NB4 (cell line): Measurements from ENCODE around the gene CCDC85C.

ENCODE experiments used
- DNase-seq: peaks from one replicate; pipeline ENCODE4 v3.0.0; 2010; ENCODE audit warnings: low read depth
- H3K4me3 ChIP-seq: one replicate; pipeline ENCODE4 v1.5.1; 2011; ENCODE audit warnings: mild to moderate bottlenecking, low read depth, low read length, moderate library complexity
- MYC ChIP-seq: IDR thresholded peaks from 2 replicates; pipeline ENCODE4 v1.6.1; 2011; ENCODE audit warnings: low read depth, low read length
- POLR2A ChIP-seq: IDR thresholded peaks from 2 replicates; pipeline ENCODE4 v1.6.1; 2011; ENCODE audit warnings: mild to moderate bottlenecking; ENCODE audit not compliant: insufficient read length; ENCODE audit errors: extremely low read depth
- TF ChIP-seq, protein P1 (sequence below): IDR thresholded peaks from 2 replicates; pipeline ENCODE4 v1.6.1; 2011; ENCODE audit warnings: low read depth, low read length
- TF ChIP-seq, protein P2 (sequence below): IDR thresholded peaks from one replicate; pipeline ENCODE4 v1.5.1; 2012; ENCODE audit warnings: low read depth, low read length

Gene CCDC85C

DNA sequence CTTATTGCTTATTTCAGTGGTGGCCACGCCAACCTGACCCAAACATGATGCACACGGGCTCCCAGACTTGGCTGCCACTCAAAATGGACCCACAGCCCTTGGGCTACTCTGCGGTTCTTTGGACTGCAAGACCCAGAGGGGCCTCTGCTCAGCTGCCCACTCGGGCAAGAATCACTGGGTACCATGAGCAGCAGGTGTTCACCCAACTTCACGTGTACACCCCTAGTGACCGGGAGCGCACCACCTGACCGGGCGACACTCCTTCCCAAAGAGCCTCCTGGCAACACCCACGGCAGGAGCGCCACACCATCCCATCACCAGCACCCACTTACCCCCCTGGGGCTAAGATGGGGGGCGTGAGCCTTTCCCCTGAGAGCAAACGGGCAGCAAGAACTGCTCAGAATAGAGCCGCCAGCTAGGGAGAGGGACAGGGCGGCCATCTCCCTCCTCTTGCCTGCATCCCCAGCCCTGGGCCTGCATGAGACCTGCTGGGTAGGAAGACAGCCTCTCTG, 90.8 kb downstream of the CCDC85C start:
- TF ChIP-seq, protein P1, sequence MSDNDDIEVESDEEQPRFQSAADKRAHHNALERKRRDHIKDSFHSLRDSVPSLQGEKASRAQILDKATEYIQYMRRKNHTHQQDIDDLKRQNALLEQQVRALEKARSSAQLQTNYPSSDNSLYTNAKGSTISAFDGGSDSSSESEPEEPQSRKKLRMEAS = no peak
- TF ChIP-seq POLR2A (no peak), MYC (no peak)
- TF ChIP-seq, protein P2, sequence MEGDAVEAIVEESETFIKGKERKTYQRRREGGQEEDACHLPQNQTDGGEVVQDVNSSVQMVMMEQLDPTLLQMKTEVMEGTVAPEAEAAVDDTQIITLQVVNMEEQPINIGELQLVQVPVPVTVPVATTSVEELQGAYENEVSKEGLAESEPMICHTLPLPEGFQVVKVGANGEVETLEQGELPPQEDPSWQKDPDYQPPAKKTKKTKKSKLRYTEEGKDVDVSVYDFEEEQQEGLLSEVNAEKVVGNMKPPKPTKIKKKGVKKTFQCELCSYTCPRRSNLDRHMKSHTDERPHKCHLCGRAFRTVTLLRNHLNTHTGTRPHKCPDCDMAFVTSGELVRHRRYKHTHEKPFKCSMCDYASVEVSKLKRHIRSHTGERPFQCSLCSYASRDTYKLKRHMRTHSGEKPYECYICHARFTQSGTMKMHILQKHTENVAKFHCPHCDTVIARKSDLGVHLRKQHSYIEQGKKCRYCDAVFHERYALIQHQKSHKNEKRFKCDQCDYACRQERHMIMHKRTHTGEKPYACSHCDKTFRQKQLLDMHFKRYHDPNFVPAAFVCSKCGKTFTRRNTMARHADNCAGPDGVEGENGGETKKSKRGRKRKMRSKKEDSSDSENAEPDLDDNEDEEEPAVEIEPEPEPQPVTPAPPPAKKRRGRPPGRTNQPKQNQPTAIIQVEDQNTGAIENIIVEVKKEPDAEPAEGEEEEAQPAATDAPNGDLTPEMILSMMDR = no peak
- no peak overlapping the region for H3K4me3 ChIP-seq
- DNase-seq = no peak

DNA sequence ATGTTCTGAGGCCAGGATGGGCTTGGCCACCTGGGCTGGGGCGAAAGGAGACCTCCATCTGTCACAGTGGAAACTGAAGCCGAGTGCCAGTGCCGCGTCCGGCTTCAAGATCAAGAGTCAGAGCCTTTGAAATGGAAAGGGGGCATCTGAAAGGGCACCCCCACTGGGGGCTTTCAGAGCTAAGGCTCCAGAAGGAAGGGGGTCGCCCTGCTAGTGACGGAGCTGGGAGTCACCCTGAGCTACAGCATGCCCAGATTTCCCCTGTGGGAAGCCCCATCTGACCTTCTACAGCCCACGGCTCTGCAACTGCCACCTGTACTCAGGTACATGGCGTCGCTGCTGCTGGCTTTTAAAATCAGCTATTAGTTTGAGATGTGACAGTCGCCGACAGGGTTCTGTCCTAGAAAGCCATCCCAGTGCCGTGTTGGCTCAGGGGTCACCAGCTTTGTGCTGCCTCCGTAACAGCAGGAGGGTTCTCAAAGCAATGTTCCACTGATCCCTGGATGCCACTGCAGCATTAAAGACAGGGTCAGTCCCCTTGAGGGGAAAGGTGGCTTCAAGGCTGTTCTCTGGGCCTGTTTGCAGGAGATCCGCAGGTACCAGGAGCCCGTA, 91.3 kb downstream of the CCDC85C start:
- DNase-seq = no peak
- TF ChIP-seq, protein P1 = no peak
- TF ChIP-seq POLR2A (no peak), MYC (no peak)
- TF ChIP-seq, protein P2 = no peak
- H3K4me3 ChIP-seq = no peak overlapping the region

DNA sequence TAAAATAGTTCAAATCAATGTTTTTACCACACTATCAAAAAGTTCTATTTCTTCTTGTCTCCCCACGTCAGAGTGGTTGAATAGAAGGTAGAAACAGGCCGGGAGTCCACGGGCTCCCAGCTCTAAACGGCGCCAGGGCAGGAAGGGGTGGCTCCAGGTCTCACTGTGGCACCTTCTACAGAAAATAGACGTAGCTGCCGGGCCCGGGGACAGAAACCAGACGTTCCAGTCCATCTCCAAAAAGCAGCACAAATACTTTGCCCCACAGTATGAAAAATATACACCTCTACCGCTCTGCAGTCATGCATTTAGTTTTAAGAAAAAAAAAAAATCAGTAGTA, 91.9 kb downstream of the CCDC85C start:
- no peak overlapping the region for H3K4me3 ChIP-seq
- no peak for DNase-seq
- TF ChIP-seq, protein P2 = no peak
- no peak for TF ChIP-seq MYC
- no peak for TF ChIP-seq POLR2A
- TF ChIP-seq, protein P1 = no peak

DNA sequence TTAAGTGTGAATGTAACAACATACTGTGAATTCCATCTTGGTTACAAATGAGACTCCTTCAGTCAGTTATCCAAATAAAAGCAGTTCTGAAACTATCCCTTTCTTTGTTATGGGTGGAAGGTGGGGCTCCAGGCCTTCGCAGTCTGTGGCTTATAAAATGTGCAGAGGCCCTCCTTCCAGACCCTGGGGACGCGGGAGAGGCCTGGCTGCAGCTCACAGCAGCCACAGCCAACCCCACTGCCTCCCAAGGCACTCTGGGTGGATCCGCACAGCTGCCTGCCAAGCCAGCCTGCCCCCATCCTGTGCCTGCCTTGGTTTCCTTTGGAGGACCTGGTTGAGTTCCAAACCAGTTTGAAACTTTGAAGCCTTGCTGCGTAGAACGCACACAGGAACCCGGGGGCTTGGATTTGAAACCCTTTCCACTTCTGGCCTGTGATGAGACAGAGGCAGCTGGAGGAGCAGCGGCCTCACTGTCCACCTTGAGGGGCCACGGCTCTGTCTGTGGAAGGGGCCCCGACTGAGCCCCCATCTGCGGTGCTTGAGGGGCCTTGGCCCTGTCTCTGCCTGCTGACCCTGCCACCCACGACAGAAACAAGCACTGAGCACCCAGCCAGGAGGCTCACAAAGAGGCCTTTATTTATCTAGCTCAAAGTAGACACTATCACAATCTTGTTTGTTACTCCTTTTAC, 92.4 kb downstream of the CCDC85C start:
- no peak overlapping the region for H3K4me3 ChIP-seq
- TF ChIP-seq, protein P2 = no peak
- TF ChIP-seq, protein P1 = no peak
- TF ChIP-seq POLR2A = no peak
- TF ChIP-seq MYC = no peak
- no peak for DNase-seq

DNA sequence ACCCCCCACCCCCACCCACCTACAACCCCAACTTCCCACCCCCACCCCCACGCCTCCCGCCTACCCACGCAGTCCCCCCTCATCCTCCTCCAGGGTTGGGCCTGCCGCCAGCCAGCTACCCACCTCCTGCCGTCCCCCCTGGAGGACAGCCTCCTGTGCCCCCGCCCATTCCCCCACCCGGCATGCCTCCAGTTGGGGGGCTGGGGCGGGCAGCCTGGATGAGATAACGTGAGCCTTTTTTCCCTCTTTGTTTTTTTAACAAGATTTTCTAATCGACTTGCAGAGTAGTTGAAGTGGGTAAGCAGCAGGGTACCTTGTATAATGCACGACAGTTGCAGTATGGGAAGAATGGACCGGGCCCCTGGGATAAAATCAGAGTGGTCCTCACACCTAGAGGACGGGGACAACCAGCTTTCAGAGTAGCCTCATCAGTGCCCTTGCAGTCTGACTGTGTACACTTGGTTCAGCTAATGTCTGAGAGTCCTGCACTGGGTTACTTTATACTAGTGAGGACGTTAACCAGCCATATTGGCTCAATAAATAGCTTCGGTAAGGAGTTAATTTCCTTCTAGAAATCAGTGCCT, 93.4 kb downstream of the CCDC85C start:
- no peak overlapping the region for H3K4me3 ChIP-seq
- no peak for TF ChIP-seq MYC
- TF ChIP-seq, protein P1 = no peak
- TF ChIP-seq, protein P2 = no peak
- no peak for TF ChIP-seq POLR2A
- DNase-seq = no peak
